CD4-positive, alpha-beta T cell treated with Interleukin-12 subunit alpha and Interleukin-12 subunit beta, for 1 hour (primary cell): ENCODE measurements around the gene FAAP100.

Experiments used
- DNase-seq: peaks from one replicate; pipeline ENCODE4 v3.0.0-alpha.2; 2020

Gene FAAP100

GRCh38 chr17:81553018-81553615, 964 bp upstream of the FAAP100 start:
- peak; percentile 77 for DNase-seq

GRCh38 chr17:81551458-81552243, 502 bp downstream of the FAAP100 start:
- no peak for DNase-seq

- DNase-seq: no peak
Measured at GRCh38 chr17:81550830-81551457, 1.2 kb downstream of the FAAP100 start.

- no peak for DNase-seq
Measured at GRCh38 chr17:81550285-81550684, 1.9 kb downstream of the FAAP100 start.

GRCh38 chr17:81549826-81550225, 2.3 kb downstream of the FAAP100 start:
- no peak for DNase-seq

- DNase-seq: no peak
Measured at GRCh38 chr17:81549031-81549557, 3.1 kb downstream of the FAAP100 start.

- DNase-seq: no peak
Measured at GRCh38 chr17:81547614-81547982, 4.6 kb downstream of the FAAP100 start.

GRCh38 chr17:81546906-81547613, 5.1 kb downstream of the FAAP100 start:
- no peak for DNase-seq

GRCh38 chr17:81545160-81545949, 6.8 kb downstream of the FAAP100 start:
- no peak for DNase-seq

- DNase-seq: no peak
Measured at GRCh38 chr17:81544281-81544974, 7.7 kb downstream of the FAAP100 start.

- DNase-seq: no peak
Measured at GRCh38 chr17:81543756-81544155, 8.4 kb downstream of the FAAP100 start.

- no peak for DNase-seq
Measured at GRCh38 chr17:81543339-81543675, 8.8 kb downstream of the FAAP100 start.

GRCh38 chr17:81542431-81543338, 9.5 kb downstream of the FAAP100 start:
- no peak for DNase-seq

- no peak for DNase-seq
Measured at GRCh38 chr17:81541123-81541522, 11.0 kb downstream of the FAAP100 start.

- no peak for DNase-seq
Measured at GRCh38 chr17:81540676-81541027, 11.5 kb downstream of the FAAP100 start.

- no peak for DNase-seq
Measured at GRCh38 chr17:81539961-81540675, 12.0 kb downstream of the FAAP100 start.

- DNase-seq: no peak
Measured at GRCh38 chr17:81539571-81539900, 12.6 kb downstream of the FAAP100 start.

GRCh38 chr17:81538651-81539570, 13.2 kb downstream of the FAAP100 start:
- no peak for DNase-seq

- DNase-seq: no peak
Measured at GRCh38 chr17:81537856-81538555, 14.1 kb downstream of the FAAP100 start.
